Measurements from ENCODE around the gene BOD1L1.

BOD1L1 gene

GRCh38 chr4:13653766-13654161 is 26.2 kb upstream of the BOD1L1 start:
- no peak for TF ChIP-seq FOXP2 (optimal IDR thresholded peaks at IDR 0.05; ENCODE audit: borderline replicate concordance, extremely low read depth, extremely low read length, insufficient read depth)
- no peak for TF ChIP-seq TAF1 (IDR thresholded peaks at IDR 0.05; ENCODE audit: borderline replicate concordance, insufficient read depth, low read length)
- TF ChIP-seq POLR2AphosphoS5 (IDR thresholded peaks at IDR 0.05; ENCODE audit: low read depth, low read length) = no peak
- no peak for TF ChIP-seq REST (IDR thresholded peaks at IDR 0.05; ENCODE audit: insufficient read depth in 1 of 2, low read depth in 2 of 2, low read length in 2 of 2)
- no peak for TF ChIP-seq SIN3A (IDR thresholded peaks at IDR 0.05; ENCODE audit: borderline replicate concordance, insufficient read depth, low read length)

- TF ChIP-seq FOXP2 (optimal IDR thresholded peaks at IDR 0.05; ENCODE audit: borderline replicate concordance, extremely low read depth, extremely low read length, insufficient read depth) = no peak
- no peak for TF ChIP-seq TAF1 (IDR thresholded peaks at IDR 0.05; ENCODE audit: borderline replicate concordance, insufficient read depth, low read length)
- TF ChIP-seq POLR2AphosphoS5 (IDR thresholded peaks at IDR 0.05; ENCODE audit: low read depth, low read length) = no peak
- no peak for TF ChIP-seq SIN3A (IDR thresholded peaks at IDR 0.05; ENCODE audit: borderline replicate concordance, insufficient read depth, low read length)
- TF ChIP-seq REST (IDR thresholded peaks at IDR 0.05; ENCODE audit: insufficient read depth in 1 of 2, low read depth in 2 of 2, low read length in 2 of 2) = no peak
These were observed 19.5 kb upstream of the BOD1L1 start for GRCh38 chr4:13647031-13647430.

- TF ChIP-seq SIN3A (IDR thresholded peaks at IDR 0.05; ENCODE audit: borderline replicate concordance, insufficient read depth, low read length) = no peak
These were observed 17.6 kb upstream of the BOD1L1 start for GRCh38 chr4:13645075-13645474.

GRCh38 chr4:13642170-13642950 is 14.8 kb upstream of the BOD1L1 start:
- no peak for TF ChIP-seq TAF1 (IDR thresholded peaks at IDR 0.05; ENCODE audit: borderline replicate concordance, insufficient read depth, low read length)
- no peak for TF ChIP-seq SIN3A (IDR thresholded peaks at IDR 0.05; ENCODE audit: borderline replicate concordance, insufficient read depth, low read length)
- no peak for TF ChIP-seq FOXP2 (optimal IDR thresholded peaks at IDR 0.05; ENCODE audit: borderline replicate concordance, extremely low read depth, extremely low read length, insufficient read depth)
- no peak for TF ChIP-seq REST (IDR thresholded peaks at IDR 0.05; ENCODE audit: insufficient read depth in 1 of 2, low read depth in 2 of 2, low read length in 2 of 2)
- TF ChIP-seq POLR2AphosphoS5 (IDR thresholded peaks at IDR 0.05; ENCODE audit: low read depth, low read length) = no peak

- no peak for TF ChIP-seq POLR2AphosphoS5 (IDR thresholded peaks at IDR 0.05; ENCODE audit: low read depth, low read length)
- TF ChIP-seq SIN3A (IDR thresholded peaks at IDR 0.05; ENCODE audit: borderline replicate concordance, insufficient read depth, low read length) = no peak
- no peak for TF ChIP-seq REST (IDR thresholded peaks at IDR 0.05; ENCODE audit: insufficient read depth in 1 of 2, low read depth in 2 of 2, low read length in 2 of 2)
- no peak for TF ChIP-seq TAF1 (IDR thresholded peaks at IDR 0.05; ENCODE audit: borderline replicate concordance, insufficient read depth, low read length)
- TF ChIP-seq FOXP2 (optimal IDR thresholded peaks at IDR 0.05; ENCODE audit: borderline replicate concordance, extremely low read depth, extremely low read length, insufficient read depth) = no peak
These were observed 13.6 kb upstream of the BOD1L1 start for GRCh38 chr4:13641084-13641483.
